Measurements from ENCODE around the gene ZFX.

The ZFX gene

DNA sequence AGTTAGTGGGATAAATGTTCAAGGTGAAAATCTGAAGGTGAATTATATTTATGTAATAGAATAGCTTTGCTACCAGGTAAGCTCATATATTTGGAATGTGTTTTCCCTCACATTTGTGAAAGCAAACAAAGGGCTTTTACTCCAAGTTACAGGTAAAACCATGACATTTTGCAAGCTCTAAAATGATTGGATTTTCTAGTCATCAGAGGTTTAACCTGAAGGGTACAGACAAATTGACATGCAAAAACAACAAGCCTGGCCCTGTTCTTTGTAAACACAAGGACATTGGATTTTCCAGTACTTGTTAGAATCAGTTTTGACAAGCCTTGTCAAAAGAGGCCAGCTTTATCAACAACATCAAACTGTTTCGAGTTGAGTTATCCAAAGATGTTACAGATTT is 51.7 kb downstream of the ZFX start:
- TF ChIP-seq EZH2phosphoT487 (IDR thresholded peaks at IDR 0.05; ENCODE audit: borderline replicate concordance) = no peak
- TF ChIP-seq, protein P1, sequence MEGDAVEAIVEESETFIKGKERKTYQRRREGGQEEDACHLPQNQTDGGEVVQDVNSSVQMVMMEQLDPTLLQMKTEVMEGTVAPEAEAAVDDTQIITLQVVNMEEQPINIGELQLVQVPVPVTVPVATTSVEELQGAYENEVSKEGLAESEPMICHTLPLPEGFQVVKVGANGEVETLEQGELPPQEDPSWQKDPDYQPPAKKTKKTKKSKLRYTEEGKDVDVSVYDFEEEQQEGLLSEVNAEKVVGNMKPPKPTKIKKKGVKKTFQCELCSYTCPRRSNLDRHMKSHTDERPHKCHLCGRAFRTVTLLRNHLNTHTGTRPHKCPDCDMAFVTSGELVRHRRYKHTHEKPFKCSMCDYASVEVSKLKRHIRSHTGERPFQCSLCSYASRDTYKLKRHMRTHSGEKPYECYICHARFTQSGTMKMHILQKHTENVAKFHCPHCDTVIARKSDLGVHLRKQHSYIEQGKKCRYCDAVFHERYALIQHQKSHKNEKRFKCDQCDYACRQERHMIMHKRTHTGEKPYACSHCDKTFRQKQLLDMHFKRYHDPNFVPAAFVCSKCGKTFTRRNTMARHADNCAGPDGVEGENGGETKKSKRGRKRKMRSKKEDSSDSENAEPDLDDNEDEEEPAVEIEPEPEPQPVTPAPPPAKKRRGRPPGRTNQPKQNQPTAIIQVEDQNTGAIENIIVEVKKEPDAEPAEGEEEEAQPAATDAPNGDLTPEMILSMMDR (conservative IDR thresholded peaks at IDR 0.05; ENCODE audit: low read length) = no peak
- Histone ChIP-seq H2AFZ (ENCODE audit: low read length) (no peak overlapping the region), H3K79me2 (ENCODE audit: insufficient read depth, low read length) (peaks cover 92% of the 10 kb centered on the region), H4K20me1 (ENCODE audit: insufficient read depth, low read length, poor library complexity, severe bottlenecking) (peaks cover 47% of the 10 kb centered on the region), H3K9ac (ENCODE audit: low read depth, low read length, poor library complexity, severe bottlenecking) (no peak overlapping the region), H3K4me2 (ENCODE audit: low read depth, low read length, poor library complexity, severe bottlenecking) (no peak overlapping the region), H3K9me2 (replicated peaks; ENCODE audit: low read depth, low read length) (no peaks in the 10 kb centered on the region), H3K9me3 (ENCODE audit: insufficient read depth, low read depth, low read length) (no peaks in the 10 kb centered on the region), H3K36me3 (ENCODE audit: insufficient read depth, low read length) (peaks cover 24% of the 10 kb centered on the region), H3F3A (ENCODE audit: low read depth) (no peaks in the 10 kb centered on the region), H3K4me3 (ENCODE audit: low read length, poor library complexity, severe bottlenecking) (no peak overlapping the region), H3K4me1 (ENCODE audit: insufficient read depth, low read length, poor library complexity, severe bottlenecking) (no peaks in the 10 kb centered on the region), H3K27me3 (ENCODE audit: insufficient read depth, low read length, poor library complexity, severe bottlenecking) (no peaks in the 10 kb centered on the region)

DNA sequence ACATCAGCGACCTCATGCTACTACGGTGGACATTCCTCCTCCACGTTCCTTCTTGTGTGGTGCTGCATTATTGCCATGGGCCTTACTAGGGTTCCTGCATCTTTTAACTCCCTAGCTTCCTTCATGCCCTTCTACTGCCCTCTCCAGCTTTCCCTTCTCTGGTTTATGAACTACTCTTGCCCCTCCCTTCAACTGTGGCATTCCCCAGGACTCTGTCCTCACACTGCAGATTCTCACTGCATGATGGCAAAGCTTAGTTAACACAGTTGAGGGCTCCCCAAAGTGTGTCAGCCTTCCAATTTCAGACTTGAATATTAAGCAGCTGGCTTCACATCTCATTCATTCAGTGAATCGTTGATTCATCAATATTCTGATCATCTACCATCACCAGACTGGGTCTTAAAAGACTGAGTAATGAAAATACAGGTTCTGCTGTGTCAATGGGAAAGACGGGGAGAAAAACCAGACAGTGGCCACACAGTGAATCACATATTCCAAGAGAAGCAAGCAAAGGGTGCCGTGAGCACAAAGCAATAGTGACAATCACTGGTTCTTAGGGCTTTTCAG is 53.0 kb downstream of the ZFX start:
- H3K9ac ChIP-seq (ENCODE audit: low read depth, low read length, poor library complexity, severe bottlenecking) = no peak overlapping the region
- no peaks in the 10 kb centered on the region for H3K9me3 ChIP-seq (ENCODE audit: insufficient read depth, low read depth, low read length)
- no peaks in the 10 kb centered on the region for H3K4me1 ChIP-seq (ENCODE audit: insufficient read depth, low read length, poor library complexity, severe bottlenecking)
- no peak overlapping the region for H3K4me2 ChIP-seq (ENCODE audit: low read depth, low read length, poor library complexity, severe bottlenecking)
- H3K79me2 ChIP-seq (ENCODE audit: insufficient read depth, low read length) = peaks cover 81% of the 10 kb centered on the region
- H2AFZ ChIP-seq (ENCODE audit: low read length) = no peak overlapping the region
- H3K36me3 ChIP-seq (ENCODE audit: insufficient read depth, low read length) = peaks cover 28% of the 10 kb centered on the region
- H3K4me3 ChIP-seq (ENCODE audit: low read length, poor library complexity, severe bottlenecking) = no peak overlapping the region
- H3F3A ChIP-seq (ENCODE audit: low read depth) = no peaks in the 10 kb centered on the region
- no peaks in the 10 kb centered on the region for H3K27me3 ChIP-seq (ENCODE audit: insufficient read depth, low read length, poor library complexity, severe bottlenecking)
- peaks cover 38% of the 10 kb centered on the region for H4K20me1 ChIP-seq (ENCODE audit: insufficient read depth, low read length, poor library complexity, severe bottlenecking)
- TF ChIP-seq, protein P1 (conservative IDR thresholded peaks at IDR 0.05; ENCODE audit: low read length) = no peak
- no peak for TF ChIP-seq EZH2phosphoT487 (IDR thresholded peaks at IDR 0.05; ENCODE audit: borderline replicate concordance)
- H3K9me2 ChIP-seq (replicated peaks; ENCODE audit: low read depth, low read length) = no peaks in the 10 kb centered on the region

DNA sequence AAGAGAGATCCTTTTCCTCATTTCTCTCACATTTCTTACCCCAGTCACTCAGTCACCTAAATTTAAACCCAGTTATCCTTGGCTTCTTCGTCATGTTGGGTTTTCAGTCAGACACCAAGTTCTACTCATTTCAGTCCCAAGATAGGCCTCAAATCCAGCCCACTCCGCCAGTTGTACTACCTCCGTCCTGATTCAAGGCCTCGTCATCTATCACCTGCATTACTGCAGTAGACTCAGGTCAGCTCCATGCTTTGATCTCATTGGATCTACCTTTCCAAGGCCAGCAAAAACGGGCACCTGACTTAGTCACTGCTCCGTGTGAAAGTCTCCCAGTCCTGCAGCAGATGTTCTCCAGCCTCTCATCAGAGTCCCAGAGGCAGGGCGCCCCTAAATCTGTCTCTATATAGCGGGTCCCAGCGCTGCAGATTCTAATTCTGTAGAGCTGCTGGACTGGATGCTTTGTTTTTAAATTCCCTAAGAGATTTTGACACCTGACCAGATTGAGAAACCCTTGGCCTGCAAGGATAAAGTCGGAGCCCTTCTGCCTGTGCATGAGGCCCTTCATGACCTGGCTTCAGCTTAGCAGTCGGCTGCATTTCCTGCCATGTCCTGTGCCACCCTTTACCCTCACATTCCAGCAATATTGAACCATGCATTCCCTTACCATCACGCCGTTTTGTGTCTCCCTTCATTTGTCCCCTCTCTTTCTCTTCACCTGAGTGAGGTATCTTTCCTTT is 53.7 kb downstream of the ZFX start:
- Histone ChIP-seq H3K4me3 (ENCODE audit: low read length, poor library complexity, severe bottlenecking) (no peak overlapping the region), H3K9ac (ENCODE audit: low read depth, low read length, poor library complexity, severe bottlenecking) (no peak overlapping the region), H3K9me3 (ENCODE audit: insufficient read depth, low read depth, low read length) (no peaks in the 10 kb centered on the region), H3K4me1 (ENCODE audit: insufficient read depth, low read length, poor library complexity, severe bottlenecking) (no peaks in the 10 kb centered on the region), H3K4me2 (ENCODE audit: low read depth, low read length, poor library complexity, severe bottlenecking) (no peak overlapping the region), H4K20me1 (ENCODE audit: insufficient read depth, low read length, poor library complexity, severe bottlenecking) (peaks cover 38% of the 10 kb centered on the region), H3K79me2 (ENCODE audit: insufficient read depth, low read length) (peaks cover 75% of the 10 kb centered on the region), H3K36me3 (ENCODE audit: insufficient read depth, low read length) (peaks cover 35% of the 10 kb centered on the region), H3K27me3 (ENCODE audit: insufficient read depth, low read length, poor library complexity, severe bottlenecking) (no peaks in the 10 kb centered on the region), H3F3A (ENCODE audit: low read depth) (no peaks in the 10 kb centered on the region), H3K9me2 (replicated peaks; ENCODE audit: low read depth, low read length) (no peaks in the 10 kb centered on the region), H2AFZ (ENCODE audit: low read length) (no peak overlapping the region)
- no peak for TF ChIP-seq EZH2phosphoT487 (IDR thresholded peaks at IDR 0.05; ENCODE audit: borderline replicate concordance)
- TF ChIP-seq, protein P1 (conservative IDR thresholded peaks at IDR 0.05; ENCODE audit: low read length) = no peak

Data from Loucy (cell line).